Esophagus (tissue), 2 donors: ENCODE measurements around the gene LRP5. TPM values are rescaled to one million over a fixed set of nuclear protein-coding genes. Genes with fewer than 3 reads are reported as not detected.
A peak's percentile ranks its signal among the peaks of the same experiment; 100 is the strongest.

Experiments used
- H3K27ac ChIP-seq, 2 donors: one replicate each; pipeline ENCODE4 v1.5.1; 2013; ENCODE audit warnings: low read depth in 2 of 2, mild to moderate bottlenecking in 2 of 2, inconsistent platforms in 1 of 2, low read length in 1 of 2, moderate library complexity in 1 of 2
- H3K27me3 ChIP-seq, 2 donors: one replicate each; pipeline ENCODE4 v1.6.1; 2013; ENCODE audit warnings: low read length in 2 of 2, control low read depth in 1 of 2, mild to moderate bottlenecking in 1 of 2; ENCODE audit not compliant: insufficient read depth in 2 of 2, control insufficient read depth in 1 of 2
- H3K36me3 ChIP-seq, 2 donors: one replicate each; pipeline ENCODE4 v1.6.1; 2013; ENCODE audit warnings: low read length in 1 of 2; ENCODE audit not compliant: control insufficient read depth in 2 of 2, insufficient read depth in 2 of 2
- H3K4me1 ChIP-seq, 2 donors: one replicate each; pipeline ENCODE4 v1.6.1; 2013; ENCODE audit warnings: low read length in 1 of 2; ENCODE audit not compliant: control insufficient read depth in 2 of 2, insufficient read depth in 2 of 2
- H3K4me3 ChIP-seq, 2 donors: one replicate each; pipeline ENCODE4 v1.5.1; 2013; ENCODE audit warnings: low read length in 2 of 2, mild to moderate bottlenecking in 2 of 2, low read depth in 1 of 2, moderate library complexity in 1 of 2
- H3K9me3 ChIP-seq, 2 donors: one replicate each; pipeline ENCODE4 v1.6.1; 2013; ENCODE audit warnings: mild to moderate bottlenecking in 2 of 2, low read depth in 1 of 2, low read length in 1 of 2, moderate library complexity in 1 of 2; ENCODE audit not compliant: control insufficient read depth in 2 of 2, insufficient read depth in 1 of 2
- WGBS, 2 donors: extraction: QIAGEN DNeasy Blood & Tissue Kit; methylation state at CpG; one replicate each; pipeline ENCODE4 v1.1.7; 2013; 5-methylcytosine and 5-hydroxymethylcytosine counted together
- polyA plus RNA-seq, 2 donors: library from polyadenylated mRNA; stranded (reverse); fragments of 200-250 nt; gene quantifications; one replicate each; pipeline ENCODE4 v1.2.3, GENCODE V29; 2013
- donor health status: healthy with polysubstance abuse.
- donor health status: Bipolar disorder and iron deficiency.

LRP5 gene
- polyA plus RNA-seq, 2 donors, result 16.0 to 24.5 TPM

- Histone ChIP-seq H3K9me3 (no peaks in the 10 kb centered on the region), H3K4me1 (peaks cover 3 to 7% of the 10 kb centered on the region in 2 donors), H3K4me3 (no peak overlapping the region), H3K27ac (peak overlapping the region; percentile 56 to 76), H3K36me3 (no peaks in the 10 kb centered on the region), H3K27me3 (no peaks in the 10 kb centered on the region)
- 70 to 73% methylated on average over 22 of the region's 22 CpGs for WGBS, 2 donors
Measured at GRCh38 chr11:68373189-68373814, 60.9 kb downstream of the LRP5 start.

- no peaks in the 10 kb centered on the region for H3K36me3 ChIP-seq
- no peak overlapping the region for H3K4me3 ChIP-seq
- WGBS, 2 donors, result 44 to 45% methylated on average over 33 of the region's 33 CpGs
- H3K27me3 ChIP-seq, result no peaks in the 10 kb centered on the region
- no peaks in the 10 kb centered on the region for H3K9me3 ChIP-seq
- peak overlapping the region; percentile 56 to 76 for H3K27ac ChIP-seq
- H3K4me1 ChIP-seq, result peaks cover 3 to 7% of the 10 kb centered on the region in 2 donors
Measured at GRCh38 chr11:68373815-68374501, 61.6 kb downstream of the LRP5 start.

GRCh38 chr11:68374531-68374930, 62.1 kb downstream of the LRP5 start:
- Histone ChIP-seq H3K4me3 (no peak overlapping the region), H3K27ac (peak overlapping the region in 1 of 2 donors; percentile 23), H3K27me3 (no peaks in the 10 kb centered on the region), H3K36me3 (no peaks in the 10 kb centered on the region), H3K4me1 (peaks cover 3 to 7% of the 10 kb centered on the region in 2 donors), H3K9me3 (no peaks in the 10 kb centered on the region)
- 52 to 60% methylated on average over 12 of the region's 12 CpGs for WGBS, 2 donors

GRCh38 chr11:68375337-68375736, 62.9 kb downstream of the LRP5 start:
- 87 to 90% methylated on average over 13 of the region's 13 CpGs for WGBS, 2 donors
- Histone ChIP-seq H3K27ac (no peak overlapping the region), H3K4me1 (peaks cover 7 to 8% of the 10 kb centered on the region in 2 donors), H3K9me3 (no peaks in the 10 kb centered on the region), H3K27me3 (no peaks in the 10 kb centered on the region), H3K4me3 (no peak overlapping the region), H3K36me3 (no peaks in the 10 kb centered on the region)

GRCh38 chr11:68375766-68376165, 63.4 kb downstream of the LRP5 start:
- no peak overlapping the region for H3K4me3 ChIP-seq
- no peaks in the 10 kb centered on the region for H3K27me3 ChIP-seq
- WGBS, 2 donors, result 87 to 90% methylated on average over 14 of the region's 14 CpGs
- H3K27ac ChIP-seq, result no peak overlapping the region
- no peaks in the 10 kb centered on the region for H3K9me3 ChIP-seq
- peaks cover 10 to 11% of the 10 kb centered on the region in 2 donors for H3K4me1 ChIP-seq
- no peaks in the 10 kb centered on the region for H3K36me3 ChIP-seq

- Histone ChIP-seq H3K36me3 (no peaks in the 10 kb centered on the region), H3K4me1 (peaks cover 6 to 10% of the 10 kb centered on the region in 2 donors), H3K27ac (peak overlapping the region in 1 of 2 donors; percentile 13), H3K4me3 (no peak overlapping the region), H3K9me3 (no peaks in the 10 kb centered on the region), H3K27me3 (no peaks in the 10 kb centered on the region)
- WGBS, 2 donors, result 75 to 77% methylated on average over 12 of the region's 12 CpGs
Measured at GRCh38 chr11:68377389-68377795, 65.0 kb downstream of the LRP5 start.

GRCh38 chr11:68379206-68379605, 66.8 kb downstream of the LRP5 start:
- H3K27ac ChIP-seq, result peak overlapping the region in 1 of 2 donors; percentile 45
- peaks cover 6 to 13% of the 10 kb centered on the region in 2 donors for H3K4me1 ChIP-seq
- no peaks in the 10 kb centered on the region for H3K27me3 ChIP-seq
- 76 to 79% methylated on average over 11 of the region's 11 CpGs for WGBS, 2 donors
- H3K36me3 ChIP-seq, result no peaks in the 10 kb centered on the region
- H3K4me3 ChIP-seq, result no peak overlapping the region
- H3K9me3 ChIP-seq, result no peaks in the 10 kb centered on the region

GRCh38 chr11:68380786-68381622, 68.6 kb downstream of the LRP5 start:
- 52 to 59% methylated on average over 25 to 26 of the region's 26 CpGs for WGBS, 2 donors
- Histone ChIP-seq H3K4me3 (no peak overlapping the region), H3K4me1 (peaks cover 4 to 13% of the 10 kb centered on the region in 2 donors)

GRCh38 chr11:68381716-68382115, 69.3 kb downstream of the LRP5 start:
- no peaks in the 10 kb centered on the region for H3K9me3 ChIP-seq
- H3K4me3 ChIP-seq, result no peak overlapping the region
- H3K27me3 ChIP-seq, result no peaks in the 10 kb centered on the region
- peaks cover 4 to 13% of the 10 kb centered on the region in 2 donors for H3K4me1 ChIP-seq
- peak overlapping the region; percentile 3 to 71 for H3K27ac ChIP-seq
- peaks cover 0 to 7% of the 10 kb centered on the region in 2 donors for H3K36me3 ChIP-seq
- WGBS, 2 donors, result 54% methylated on average over 4 of the region's 4 CpGs

More at GRCh38 chr11:68380786-68381622, 68.6 kb downstream of the LRP5 start:
- H3K36me3 ChIP-seq, result no peaks in the 10 kb centered on the region
- no peaks in the 10 kb centered on the region for H3K27me3 ChIP-seq
- peak overlapping the region; percentile 11 to 66 for H3K27ac ChIP-seq
- H3K9me3 ChIP-seq, result no peaks in the 10 kb centered on the region
